Measurements from ENCODE around the gene USP34. TPM values are rescaled to one million over a fixed set of nuclear protein-coding genes. Genes with fewer than 3 reads are reported as not detected.

Gene USP34
- total RNA-seq, 2 donors from 2014 or later: 66.0 to 76.0 TPM

DNA sequence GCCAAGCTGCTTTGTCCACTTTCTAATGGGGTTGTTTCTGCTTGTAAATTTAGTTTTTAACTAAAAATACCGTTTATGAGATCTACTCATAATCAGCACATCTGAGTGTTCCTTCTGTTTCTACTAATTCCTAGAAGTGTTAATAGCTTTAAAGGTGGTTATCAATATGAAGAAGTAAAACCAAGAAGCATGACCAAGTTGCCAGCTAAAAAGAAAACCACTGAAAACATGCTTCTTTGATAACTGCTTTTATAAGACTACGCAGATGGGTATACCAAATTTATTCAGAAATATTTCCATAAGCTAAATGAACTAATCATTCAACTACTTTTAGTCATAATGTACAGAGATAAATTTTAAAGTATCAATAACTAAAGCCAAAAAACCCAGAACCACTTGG is 207.1 kb downstream of the USP34 start:
- Histone ChIP-seq H3K27me3 (no peaks in the 10 kb centered on the region), H3K36me3 (peaks cover 11% of the 10 kb centered on the region), H3K4me3 (no peak overlapping the region), H3K27ac (no peak overlapping the region), H3K4me1 (no peaks in the 10 kb centered on the region), H3K9me3 (no peaks in the 10 kb centered on the region)
- DNase-seq (ENCODE audit: low spot score): no peak
- TF ChIP-seq, protein P1, sequence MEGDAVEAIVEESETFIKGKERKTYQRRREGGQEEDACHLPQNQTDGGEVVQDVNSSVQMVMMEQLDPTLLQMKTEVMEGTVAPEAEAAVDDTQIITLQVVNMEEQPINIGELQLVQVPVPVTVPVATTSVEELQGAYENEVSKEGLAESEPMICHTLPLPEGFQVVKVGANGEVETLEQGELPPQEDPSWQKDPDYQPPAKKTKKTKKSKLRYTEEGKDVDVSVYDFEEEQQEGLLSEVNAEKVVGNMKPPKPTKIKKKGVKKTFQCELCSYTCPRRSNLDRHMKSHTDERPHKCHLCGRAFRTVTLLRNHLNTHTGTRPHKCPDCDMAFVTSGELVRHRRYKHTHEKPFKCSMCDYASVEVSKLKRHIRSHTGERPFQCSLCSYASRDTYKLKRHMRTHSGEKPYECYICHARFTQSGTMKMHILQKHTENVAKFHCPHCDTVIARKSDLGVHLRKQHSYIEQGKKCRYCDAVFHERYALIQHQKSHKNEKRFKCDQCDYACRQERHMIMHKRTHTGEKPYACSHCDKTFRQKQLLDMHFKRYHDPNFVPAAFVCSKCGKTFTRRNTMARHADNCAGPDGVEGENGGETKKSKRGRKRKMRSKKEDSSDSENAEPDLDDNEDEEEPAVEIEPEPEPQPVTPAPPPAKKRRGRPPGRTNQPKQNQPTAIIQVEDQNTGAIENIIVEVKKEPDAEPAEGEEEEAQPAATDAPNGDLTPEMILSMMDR (IDR thresholded peaks at IDR 0.05): no peak

DNA sequence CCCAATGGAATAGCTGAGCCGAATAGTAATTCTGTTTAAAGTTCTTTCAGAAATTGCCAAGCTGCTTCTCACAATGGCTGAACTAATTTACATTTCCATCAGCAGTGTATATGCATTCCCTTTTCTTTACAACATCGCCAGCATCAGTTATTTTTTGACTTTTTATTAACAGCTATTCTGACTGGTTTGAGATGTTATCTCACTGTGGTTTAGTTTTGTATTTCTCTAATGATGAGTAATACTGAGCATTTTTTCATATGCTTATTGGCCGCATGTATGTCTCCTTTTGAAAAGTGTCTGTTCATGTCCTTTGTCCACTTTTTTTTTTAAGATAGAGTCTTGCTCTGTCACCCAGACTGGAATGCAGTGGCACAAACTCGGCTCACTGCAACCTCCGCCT is 208.2 kb downstream of the USP34 start:
- Histone ChIP-seq H3K36me3 (peaks cover 23% of the 10 kb centered on the region), H3K4me3 (no peak overlapping the region), H3K9me3 (no peaks in the 10 kb centered on the region), H3K4me1 (no peaks in the 10 kb centered on the region), H3K27ac (no peak overlapping the region), H3K27me3 (no peaks in the 10 kb centered on the region)
- TF ChIP-seq, protein P1 (IDR thresholded peaks at IDR 0.05): no peak
- no peak for DNase-seq (ENCODE audit: low spot score)

DNA sequence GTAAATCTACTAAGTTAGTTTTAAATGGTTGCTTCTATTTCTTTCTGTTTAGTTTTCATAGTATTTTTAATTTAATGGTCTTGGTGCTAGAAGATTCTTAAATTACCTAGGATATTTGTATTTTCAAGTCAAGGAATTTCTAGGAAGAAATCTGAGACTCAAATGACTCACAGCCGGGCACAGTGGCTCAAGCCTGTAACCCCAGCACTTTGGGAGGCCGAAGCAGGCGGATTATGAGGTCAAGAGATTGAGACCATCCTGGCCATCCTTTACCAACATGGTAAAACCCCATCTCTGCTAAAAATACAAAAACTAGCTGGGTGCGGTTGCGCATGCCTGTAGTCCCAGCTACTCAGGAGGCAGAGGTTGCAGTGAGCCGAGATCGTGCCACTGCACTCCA is 213.4 kb downstream of the USP34 start:
- H3K27ac ChIP-seq: no peak overlapping the region
- no peaks in the 10 kb centered on the region for H3K27me3 ChIP-seq
- H3K36me3 ChIP-seq: peaks cover 25% of the 10 kb centered on the region
- H3K9me3 ChIP-seq: no peaks in the 10 kb centered on the region
- TF ChIP-seq, protein P1 (IDR thresholded peaks at IDR 0.05): no peak
- no peak overlapping the region for H3K4me3 ChIP-seq
- H3K4me1 ChIP-seq: peaks cover 0 to 14% of the 10 kb centered on the region in 2 donors
- DNase-seq (ENCODE audit: low spot score): no peak

DNA sequence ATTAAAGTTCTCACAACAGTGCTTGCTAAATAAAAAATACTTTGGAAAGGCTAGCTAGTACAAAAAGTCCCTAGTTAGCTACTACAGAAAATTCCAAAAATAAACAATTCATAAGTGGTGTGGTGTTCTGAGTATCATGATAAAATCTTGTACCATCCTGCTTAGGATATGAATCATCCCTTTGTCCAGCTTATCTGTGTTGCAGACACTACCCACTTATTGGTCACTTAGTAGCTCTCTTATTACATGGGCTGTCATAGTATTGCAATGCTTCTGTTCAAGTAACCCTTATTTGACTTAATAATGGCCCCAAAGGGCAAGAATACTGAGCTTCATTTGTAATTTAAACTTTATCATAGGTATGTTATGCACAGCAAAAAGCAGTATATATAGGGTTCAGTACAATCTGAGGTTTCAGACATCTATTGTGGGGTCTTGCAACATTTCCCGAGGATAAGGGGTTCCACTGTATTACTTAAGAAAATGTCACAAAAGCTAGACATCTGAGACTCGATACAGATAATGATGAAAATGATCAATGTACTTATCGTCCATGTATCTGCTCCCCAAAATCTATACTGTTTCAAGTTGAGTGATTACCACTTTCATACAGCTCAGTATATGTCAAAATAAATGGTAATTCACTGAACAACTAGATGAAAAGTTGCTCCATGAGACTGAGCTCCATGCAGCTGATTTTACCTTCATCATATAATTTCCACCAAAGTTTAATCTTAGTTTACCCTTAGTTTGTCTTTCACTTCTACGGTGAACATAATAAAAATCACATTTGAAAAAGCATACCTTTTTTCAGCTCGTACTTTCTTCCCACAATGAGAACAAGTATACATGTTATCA is 215.1 kb downstream of the USP34 start:
- DNase-seq (ENCODE audit: low spot score): no peak
- Histone ChIP-seq H3K27me3 (no peaks in the 10 kb centered on the region), H3K36me3 (peaks cover 22% of the 10 kb centered on the region), H3K4me3 (no peak overlapping the region), H3K9me3 (no peaks in the 10 kb centered on the region), H3K27ac (peak overlapping the region in 1 of 2 donors; percentile 76), H3K4me1 (peaks cover 0 to 14% of the 10 kb centered on the region in 2 donors)
- TF ChIP-seq, protein P1 (IDR thresholded peaks at IDR 0.05): no peak

DNA sequence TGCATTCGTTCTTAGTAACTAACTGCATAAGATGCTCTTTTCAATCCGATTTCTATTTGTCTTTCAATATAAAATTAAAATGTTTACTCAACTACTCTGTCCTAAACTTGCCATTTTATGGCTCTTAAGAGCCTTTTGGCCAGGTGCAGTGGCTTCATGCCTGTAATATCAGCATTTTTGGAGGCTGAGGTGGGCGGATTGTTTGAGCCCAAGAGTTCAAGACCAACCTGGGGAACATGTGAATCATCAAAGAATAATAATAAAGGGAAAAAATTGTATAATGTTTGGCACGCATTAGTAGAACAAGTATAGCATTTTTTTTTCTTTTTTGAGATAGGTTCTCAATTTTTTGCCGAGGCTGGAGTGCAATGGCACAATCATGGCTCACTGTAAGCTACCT is 216.4 kb downstream of the USP34 start:
- no peaks in the 10 kb centered on the region for H3K9me3 ChIP-seq
- peak overlapping the region in 1 of 2 donors; percentile 76 for H3K27ac ChIP-seq
- H3K4me3 ChIP-seq: no peak overlapping the region
- DNase-seq (ENCODE audit: low spot score): no peak
- peaks cover 0 to 14% of the 10 kb centered on the region in 2 donors for H3K4me1 ChIP-seq
- TF ChIP-seq, protein P1 (IDR thresholded peaks at IDR 0.05): no peak
- peaks cover 28% of the 10 kb centered on the region for H3K36me3 ChIP-seq
- no peaks in the 10 kb centered on the region for H3K27me3 ChIP-seq
